H1 (cell line): ENCODE measurements around the gene ZNF248. TPM values are rescaled to one million over a fixed set of nuclear protein-coding genes. Genes with fewer than 3 reads are reported as not detected.

Experiments used
- CTCF ChIA-PET: fragments of 300-600 bp; sonication (Branson Sonifier 250); formaldehyde crosslinking; loops from one replicate; lab custom pipeline; 2021; ENCODE audit not compliant: partially characterized antibody; lab: Charles Lee
- POLR2A ChIA-PET: fragments of 300-600 bp; sonication (Branson Sonifier 250); formaldehyde crosslinking; loops from one replicate; lab custom pipeline; 2021; ENCODE audit warnings: inconsistent platforms; ENCODE audit not compliant: partially characterized antibody; lab: Charles Lee
- DNase-seq, 2 experiments: peaks; one replicate each; pipeline versions ENCODE4 v3.0.0 to v3.0.0-alpha.2; 2010 to 2022; ENCODE audit warnings: low spot score in 2 of 2, low read depth in 1 of 2, mixed read lengths in 1 of 2
- FAIRE-seq: peaks from 2 replicates; lab custom pipeline; 2011; peaks lifted over from hg19 to GRCh38; lab: Jason Lieb, UNC
- H2AFZ ChIP-seq: 2 replicates; pipeline ENCODE4 v1.8.1; 2012; ENCODE audit warnings: low read length, inconsistent platforms
- H2AK5ac ChIP-seq: 2 replicates; pipeline ENCODE4 v1.6.1; 2013; ENCODE audit warnings: low read depth, low read length
- H2BK120ac ChIP-seq: replicated peaks from 2 replicates; pipeline ENCODE3; 2013; ENCODE audit warnings: low read depth, low read length, inconsistent platforms
- H2BK12ac ChIP-seq: 2 replicates; pipeline ENCODE4 v1.6.1; 2013; ENCODE audit warnings: low read depth, low read length
- H2BK15ac ChIP-seq: 2 replicates; pipeline ENCODE4 v1.6.1; 2013; ENCODE audit warnings: low read length
- H2BK20ac ChIP-seq: 2 replicates; pipeline ENCODE4 v1.6.1; 2013; ENCODE audit warnings: low read length
- H2BK5ac ChIP-seq: 2 replicates; pipeline ENCODE4 v1.6.1; 2013; ENCODE audit warnings: low read depth, low read length
- H3K14ac ChIP-seq: 2 replicates; pipeline ENCODE4 v1.6.1; 2013; ENCODE audit warnings: inconsistent platforms; ENCODE audit not compliant: insufficient read length
- H3K18ac ChIP-seq: 2 replicates; pipeline ENCODE4 v1.6.1; 2013; ENCODE audit warnings: low read length; ENCODE audit errors: extremely low read depth
- H3K23ac ChIP-seq: 2 replicates; pipeline ENCODE4 v1.6.1; 2013; ENCODE audit warnings: inconsistent platforms; ENCODE audit not compliant: insufficient read length
- H3K23me2 ChIP-seq: 2 replicates; pipeline ENCODE4 v1.6.1; 2013; ENCODE audit warnings: low read depth, low read length
- H3K27ac ChIP-seq: 2 replicates; pipeline ENCODE4 v1.6.1; 2011; ENCODE audit warnings: low read depth, low read length, inconsistent platforms
- H3K27me3 ChIP-seq, 4 experiments: replicated peaks in 1 of 4; 1 replicate in 1 of 4; 2 replicates in 3 of 4; pipeline versions ENCODE4 v1.6.1 to v1.8.1; 2011 to 2013; ENCODE audit warnings: low read length in 3 of 4, mild to moderate bottlenecking in 3 of 4, inconsistent platforms in 2 of 4, mixed read lengths in 2 of 4, moderate library complexity in 1 of 4; ENCODE audit not compliant: control insufficient read depth in 3 of 4, insufficient read depth in 3 of 4; ENCODE audit errors: extremely low read depth in 1 of 4
- H3K36me3 ChIP-seq, 4 experiments: 2 replicates each; pipeline versions ENCODE4 v1.6.1 to v1.8.1; 2011 to 2013; ENCODE audit warnings: mild to moderate bottlenecking in 4 of 4, low read length in 3 of 4, moderate library complexity in 2 of 4, control low read depth in 1 of 4, inconsistent platforms in 1 of 4; ENCODE audit not compliant: insufficient read depth in 4 of 4, control insufficient read depth in 2 of 4
- H3K4ac ChIP-seq: replicated peaks from 2 replicates; pipeline ENCODE3; 2013; ENCODE audit warnings: low read length, low read depth, mixed read lengths, inconsistent platforms; ENCODE audit not compliant: insufficient read length
- H3K4me1 ChIP-seq, 4 experiments: replicated peaks in 1 of 4; 1 replicate in 1 of 4; 2 replicates in 3 of 4; pipeline versions ENCODE4 v1.6.1 to v1.8.1; 2011 to 2013; ENCODE audit warnings: low read length in 3 of 4, inconsistent platforms in 2 of 4, mixed read lengths in 1 of 4; ENCODE audit not compliant: insufficient read depth in 4 of 4, control insufficient read depth in 3 of 4
- H3K4me2 ChIP-seq, 2 experiments: 2 replicates each; pipeline versions ENCODE4 v1.6.1 to v1.8.1; 2011 to 2013; ENCODE audit warnings: low read depth in 2 of 2, low read length in 2 of 2, control low read depth in 1 of 2, inconsistent platforms in 1 of 2, mild to moderate bottlenecking in 1 of 2; ENCODE audit not compliant: insufficient read depth in 1 of 2
- H3K4me3 ChIP-seq, 4 experiments: fragments of 200-600, 300-600 bp in 1 of 4; sonication (generic), shearing (Covaris generic), sonication (Bioruptor Twin) in 1 of 4; 2 replicates each; pipeline versions ENCODE4 v1.5.1 to v1.8.1; 2011 to 2016; ENCODE audit warnings: low read length in 4 of 4, low read depth in 3 of 4, control low read depth in 2 of 4, inconsistent platforms in 2 of 4, mild to moderate bottlenecking in 2 of 4, mixed read lengths in 1 of 4, moderate library complexity in 1 of 4; ENCODE audit not compliant: insufficient read depth in 2 of 4; ENCODE audit errors: extremely low read depth in 1 of 4
- H3K56ac ChIP-seq: replicated peaks from 2 replicates; pipeline ENCODE3; 2013; ENCODE audit warnings: low read depth, mild to moderate bottlenecking, mixed read lengths, low read length, inconsistent platforms; ENCODE audit not compliant: insufficient read length
- H3K79me1 ChIP-seq: 2 replicates; pipeline ENCODE4 v1.6.1; 2013; ENCODE audit warnings: low read depth, low read length, control low read depth
- H3K79me2 ChIP-seq, 2 experiments: 2 replicates each; pipeline versions ENCODE4 v1.6.1 to v1.8.1; 2012 to 2013; ENCODE audit warnings: low read length in 2 of 2, mild to moderate bottlenecking in 2 of 2, inconsistent platforms in 1 of 2; ENCODE audit not compliant: insufficient read depth in 2 of 2, control insufficient read depth in 1 of 2
- H3K9ac ChIP-seq, 4 experiments: replicated peaks in 1 of 4; 1 replicate in 1 of 4; 2 replicates in 3 of 4; pipeline versions ENCODE4 v1.6.1 to v1.8.1; 2011 to 2013; ENCODE audit warnings: low read depth in 3 of 4, low read length in 3 of 4, control low read depth in 2 of 4, mild to moderate bottlenecking in 2 of 4, moderate library complexity in 2 of 4, inconsistent platforms in 1 of 4; ENCODE audit errors: extremely low read depth in 1 of 4
- H3K9me3 ChIP-seq, 2 experiments: 2 replicates each; pipeline versions ENCODE4 v1.6.1 to v1.8.1; 2012 to 2013; ENCODE audit warnings: mild to moderate bottlenecking in 2 of 2, moderate library complexity in 2 of 2, control low read depth in 1 of 2, inconsistent platforms in 1 of 2, low read depth in 1 of 2, low read length in 1 of 2, mixed read lengths in 1 of 2; ENCODE audit not compliant: insufficient read depth in 2 of 2
- H4K20me1 ChIP-seq, 2 experiments: replicated peaks in 1 of 2; 2 replicates each; pipeline versions ENCODE3 to v1.8.1; 2011 to 2013; ENCODE audit warnings: inconsistent platforms in 2 of 2, low read length in 2 of 2, mild to moderate bottlenecking in 1 of 2; ENCODE audit not compliant: insufficient read depth in 2 of 2, control insufficient read depth in 1 of 2
- H4K5ac ChIP-seq: 2 replicates; pipeline ENCODE4 v1.6.1; 2013; ENCODE audit warnings: low read length, low read depth, mixed read lengths, inconsistent platforms; ENCODE audit not compliant: insufficient read length
- H4K8ac ChIP-seq: 2 replicates; pipeline ENCODE4 v1.8.0; 2013; ENCODE audit warnings: mild to moderate bottlenecking, moderate library complexity, low read length, inconsistent platforms; ENCODE audit not compliant: insufficient read depth; ENCODE audit errors: extremely low read depth
- H4K91ac ChIP-seq: replicated peaks from 2 replicates; pipeline ENCODE3; 2013; ENCODE audit warnings: low read length, mixed read lengths, inconsistent platforms; ENCODE audit not compliant: insufficient read length
- CEBPB ChIP-seq: IDR thresholded peaks from 2 replicates; pipeline ENCODE4 v1.6.1; 2012; ENCODE audit warnings: low read depth, low read length
- GTF2F1 ChIP-seq: IDR thresholded peaks from 2 replicates; pipeline ENCODE4 v1.6.1; 2012; ENCODE audit warnings: low read depth, low read length, improper control_type of control experiment, borderline replicate concordance
- KDM4A ChIP-seq: IDR thresholded peaks from one replicate; pipeline ENCODE4 v1.7.1; 2012; ENCODE audit warnings: low read depth, mild to moderate bottlenecking, moderate library complexity, low read length, inconsistent platforms; ENCODE audit not compliant: severe bottlenecking
- POU5F1 ChIP-seq: IDR thresholded peaks from 2 replicates; pipeline ENCODE4 v1.6.1; 2011; ENCODE audit warnings: low read depth, mild to moderate bottlenecking, low read length, moderate library complexity
- RNF2 ChIP-seq: fragments of 200-900, 300-1000 bp; sonication (generic); IDR thresholded peaks from 2 replicates; pipeline ENCODE4 v1.7.1; 2016; ENCODE audit warnings: borderline replicate concordance, low read depth, mild to moderate bottlenecking, antibody characterized with exemption, low read length; ENCODE audit not compliant: poor library complexity, severe bottlenecking; ENCODE audit errors: missing control alignments
- TEAD4 ChIP-seq: IDR thresholded peaks from 2 replicates; pipeline ENCODE4 v1.6.1; 2012; ENCODE audit warnings: low read depth, low read length, inconsistent platforms, mixed read lengths
- WGBS, 2 experiments: shearing (Covaris generic) in 1 of 2; methylation state at CpG; one replicate each; pipeline versions ENCODE4 v1.1.6 to v1.1.7; 2013 to 2015; ENCODE audit warnings: low lambda C conversion rate in 2 of 2, mixed read lengths in 2 of 2, inconsistent platforms in 1 of 2, low coverage in 1 of 2, missing lambda C conversion rate in 1 of 2; ENCODE audit not compliant: insufficient replicate concordance in 2 of 2, insufficient coverage in 1 of 2, insufficient read length in 1 of 2; ENCODE audit errors: extremely low coverage in 1 of 2, missing lambda C conversion rate in 1 of 2; 5-methylcytosine and 5-hydroxymethylcytosine counted together
- polyA plus RNA-seq, 7 experiments: library from polyadenylated mRNA; depleted of rRNA in 3 of 7; stranded (reverse) in 5 of 7; unstranded in 2 of 7; fragments of >200 nt in 5 of 7; fragments of 200-250 nt in 2 of 7; gene quantifications; 1 replicate in 5 of 7; 2 replicates in 1 of 7; 4 replicates in 1 of 7; pipeline versions ENCODE4 v1.2.1 to v1.2.3, GENCODE V29; 2011 to 2013; ENCODE audit warnings: missing spikeins in 2 of 7, mixed read lengths in 2 of 7
- total RNA-seq: library from RNA; stranded (reverse); fragmentation: NEBNext Ultra II Directional; extraction: Animal tissue kit (Norgen Biotek cat#: 25700); gene quantifications from 2 replicates; pipeline ENCODE4 v1.2.1, GENCODE V29; 2021

The ZNF248 gene
- total and polyA plus RNA-seq, 2 of the 8 experiments (the other 6 are each of a cell fraction or from before 2014, with no cell fraction given) = 9.1 TPM; not detected in 1

DNA sequence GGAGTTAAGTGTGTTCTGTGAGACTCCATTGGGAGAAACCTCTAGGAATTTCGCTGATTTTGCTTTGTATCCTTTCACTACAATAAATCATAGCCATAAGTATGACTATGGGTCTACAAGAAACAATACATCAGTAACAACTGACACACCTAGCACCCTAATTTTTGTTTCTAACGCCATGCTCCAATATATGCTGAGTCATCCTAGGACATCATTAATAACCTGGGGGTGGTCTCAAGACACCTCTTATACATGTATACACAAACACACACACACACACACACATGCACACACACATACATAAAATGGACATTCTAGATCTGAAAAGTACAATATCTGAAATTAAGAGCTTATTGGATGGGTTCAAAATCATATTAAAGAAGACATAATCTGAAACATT is 18.2 kb downstream of the ZNF248 start:
- H2BK15ac ChIP-seq = no peak overlapping the region
- no peaks in the 10 kb centered on the region for H3K79me1 ChIP-seq
- no peak overlapping the region for H2BK5ac ChIP-seq
- no peaks in the 10 kb centered on the region; the same call in 1 of the 2 replicates for H3K23me2 ChIP-seq
- H2BK12ac ChIP-seq = no peak overlapping the region
- no peak for DNase-seq
- TF ChIP-seq CEBPB (no peak), POU5F1 (no peak), TEAD4 (no peak), RNF2 (no peak), KDM4A (no peak), GTF2F1 (no peak)
- TF ChIP-seq, all 59 proteins: peak for 0
- no peak overlapping the region for H3K9ac ChIP-seq
- no peak overlapping the region for H3K23ac ChIP-seq
- H4K91ac ChIP-seq = no peak overlapping the region
- H2BK120ac ChIP-seq = no peak overlapping the region
- H3K79me2 ChIP-seq = no peaks in the 10 kb centered on the region
- no peak overlapping the region for H3K56ac ChIP-seq
- no peak for FAIRE-seq
- no peak overlapping the region for H3K4ac ChIP-seq
- H3K36me3 ChIP-seq = peaks cover 0 to 6% (median 2%) of the 10 kb centered on the region in 4 experiments; a peak in 1 of 8 replicates
- H2BK20ac ChIP-seq = no peak overlapping the region
- no peak overlapping the region for H4K8ac ChIP-seq
- no peaks in the 10 kb centered on the region for H4K20me1 ChIP-seq
- H4K5ac ChIP-seq = no peak overlapping the region
- ChIA-PET CTCF (interaction anchor here (1.0 kb wide), 1 partner anchor 15 kb away, joined by 3 read pairs; no protein-coding TSS in a partner anchor), POLR2A (no interaction called here)
- no peaks in the 10 kb centered on the region for H3K27me3 ChIP-seq
- H2AFZ ChIP-seq = no peak overlapping the region
- whole genome bisulfite sequencing, 2 experiments = 67% methylated on average over 2 of the region's 2 CpGs; no CpG with 5 or more reads in 1 of the 2 experiments
- no peak overlapping the region for H3K4me2 ChIP-seq
- no peaks in the 10 kb centered on the region for H3K4me1 ChIP-seq
- H3K14ac ChIP-seq = no peak overlapping the region
- H3K18ac ChIP-seq = no peak overlapping the region
- no peak overlapping the region for H2AK5ac ChIP-seq
- H3K9me3 ChIP-seq = peaks cover 69 to 75% of the 10 kb centered on the region in 2 experiments
- no peak overlapping the region for H3K27ac ChIP-seq
- no peak overlapping the region for H3K4me3 ChIP-seq
